HCT116 (cell line): Measurements from ENCODE around the gene TDRD12. TPM values are rescaled to one million over a fixed set of nuclear protein-coding genes. Genes with fewer than 3 reads are reported as not detected.

ENCODE experiments used
- ATAC-seq: fragments of 200-7000 bp; cut with Tn5 transposase; 2 replicates; pipeline ENCODE4 v1.9.1; 2020; ENCODE audit warnings: mild to moderate bottlenecking, moderate library complexity
- BruUV-seq: library from RNA; stranded (reverse); fragments of 400-500 nt; replicated peaks from 2 replicates; lab custom pipeline; 2021; lab: Mats Ljungman, UMichigan
- CTCF ChIA-PET: fragments of 300-600 bp; sonication (Branson Sonifier 250); formaldehyde crosslinking; loops from one replicate; lab custom pipeline; 2021; ENCODE audit warnings: antibody characterized with exemption; lab: Charles Lee
- POLR2A ChIA-PET: fragments of 300-600, 350-600 bp; sonication (Branson Sonifier 250); formaldehyde crosslinking; loops from one replicate; lab custom pipeline; 2021; ENCODE audit warnings: antibody characterized with exemption; lab: Charles Lee
- RAD21 ChIA-PET, 2 experiments: fragments of 300-600 bp; sonication (Branson Sonifier 250); formaldehyde crosslinking; loops; one replicate each; lab custom pipeline; 2023; ENCODE audit warnings: low total read pairs in 2 of 2; ENCODE audit not compliant: uncharacterized antibody in 2 of 2, unreplicated experiment in 2 of 2, low non-redundant PET in 1 of 2; lab: Charles Lee
- DNase-seq: peaks from one replicate; pipeline ENCODE4 v3.0.0-alpha.2; 2010; ENCODE audit warnings: low read depth, low spot score
- H2AFZ ChIP-seq: fragments of 200-600 bp; shearing (Covaris generic), sonication (generic); 2 replicates; pipeline ENCODE4 v1.6.1; 2017; ENCODE audit warnings: low read depth, mixed run types, mixed read lengths, antibody characterized with exemption, low read length; ENCODE audit not compliant: poor library complexity, severe bottlenecking
- H3K27ac ChIP-seq: 2 replicates; pipeline ENCODE4 v1.5.1; 2012; ENCODE audit warnings: low read depth, low read length
- H3K27me3 ChIP-seq: fragments of 200-600 bp; sonication (generic); 2 replicates; pipeline ENCODE4 v1.6.1; 2016; ENCODE audit warnings: mixed run types, low read length, mixed read lengths; ENCODE audit not compliant: insufficient read depth
- H3K36me3 ChIP-seq, 2 experiments: fragments of 200-500 bp in 1 of 2; fragments of 200-600 bp in 1 of 2; sonication (Bioruptor generic) in 1 of 2; sonication (generic) in 1 of 2; 2 replicates each; pipeline versions ENCODE4 v1.5.1 to v1.6.1; 2014 to 2016; ENCODE audit warnings: low read length in 2 of 2, inconsistent platforms in 1 of 2, mixed read lengths in 1 of 2, mixed run types in 1 of 2; ENCODE audit not compliant: insufficient read depth in 2 of 2, control insufficient read depth in 1 of 2
- H3K4me1 ChIP-seq, 2 experiments: fragments of 200-600 bp in 1 of 2; sonication (generic) in 1 of 2; 2 replicates each; pipeline versions ENCODE4 v1.5.1 to v1.6.1; 2012 to 2017; ENCODE audit warnings: low read length in 2 of 2, inconsistent platforms in 1 of 2, mild to moderate bottlenecking in 1 of 2, mixed read lengths in 1 of 2, mixed run types in 1 of 2, moderate library complexity in 1 of 2; ENCODE audit not compliant: insufficient read depth in 2 of 2, control insufficient read depth in 1 of 2
- H3K4me2 ChIP-seq: fragments of 200-600 bp; sonication (generic); 2 replicates; pipeline ENCODE4 v1.6.1; 2017; ENCODE audit warnings: mixed run types, low read length, mixed read lengths
- H3K4me3 ChIP-seq, 2 experiments: fragments of 200-600 bp in 1 of 2; sonication (generic) in 1 of 2; replicated peaks in 1 of 2; 2 replicates each; pipeline ENCODE4 v1.5.1; 2011 to 2016; ENCODE audit warnings: low read length in 2 of 2, control low read depth in 1 of 2, low read depth in 1 of 2, mild to moderate bottlenecking in 1 of 2, mixed read lengths in 1 of 2, mixed run types in 1 of 2
- H3K79me2 ChIP-seq: fragments of 200-600 bp; sonication (generic); 2 replicates; pipeline ENCODE4 v1.6.1; 2017; ENCODE audit warnings: mild to moderate bottlenecking, mixed run types, low read length, moderate library complexity, mixed read lengths; ENCODE audit not compliant: insufficient read depth
- H3K9ac ChIP-seq: fragments of 200-600 bp; sonication (generic); 2 replicates; pipeline ENCODE4 v1.6.1; 2016; ENCODE audit warnings: low read length, mixed read lengths
- H3K9me2 ChIP-seq: fragments of 200-600 bp; sonication (generic), shearing (Covaris generic); 2 replicates; pipeline ENCODE4 v1.6.1; 2017; ENCODE audit warnings: mixed run types, mild to moderate bottlenecking, moderate library complexity; ENCODE audit not compliant: insufficient read depth
- H3K9me3 ChIP-seq, 2 experiments: fragments of 200-500 bp in 1 of 2; fragments of 200-600 bp in 1 of 2; sonication (Bioruptor generic) in 1 of 2; sonication (generic) in 1 of 2; 2 replicates each; pipeline ENCODE4 v1.6.1; 2014 to 2017; ENCODE audit warnings: low read length in 2 of 2, mixed read lengths in 2 of 2, inconsistent platforms in 1 of 2, low read depth in 1 of 2, mild to moderate bottlenecking in 1 of 2, mixed run types in 1 of 2, moderate library complexity in 1 of 2; ENCODE audit not compliant: control insufficient read depth in 1 of 2, insufficient read depth in 1 of 2
- H4K20me1 ChIP-seq: fragments of 200-600 bp; sonication (generic), shearing (Covaris generic); 2 replicates; pipeline ENCODE4 v1.6.1; 2017; ENCODE audit warnings: mixed run types, mild to moderate bottlenecking, moderate library complexity; ENCODE audit not compliant: insufficient read depth
- CBX3 ChIP-seq: IDR thresholded peaks from 2 replicates; pipeline ENCODE4 v1.6.1; 2012; ENCODE audit warnings: low read depth
- EGR1 ChIP-seq: IDR thresholded peaks from 2 replicates; pipeline ENCODE4 v1.6.1; 2012; ENCODE audit warnings: low read depth
- ELF1 ChIP-seq: IDR thresholded peaks from 2 replicates; pipeline ENCODE4 v1.6.1; 2012; ENCODE audit warnings: low read depth, borderline replicate concordance
- EZH2phosphoT487 ChIP-seq: fragments of 200-600 bp; IDR thresholded peaks from 2 replicates; pipeline ENCODE4 v1.6.1; 2018; ENCODE audit warnings: antibody characterized with exemption, borderline replicate concordance
- FOSL1 ChIP-seq: IDR thresholded peaks from 2 replicates; pipeline ENCODE4 v1.6.1; 2012; ENCODE audit warnings: low read depth
- JUND ChIP-seq: IDR thresholded peaks from 2 replicates; pipeline ENCODE4 v1.6.1; 2012
- POLR2A ChIP-seq: IDR thresholded peaks from 2 replicates; pipeline ENCODE4 v1.7.0; 2011; ENCODE audit warnings: borderline replicate concordance; ENCODE audit not compliant: insufficient read depth, insufficient read length; ENCODE audit errors: extremely low read depth
- POLR2AphosphoS5 ChIP-seq: IDR thresholded peaks from 2 replicates; pipeline ENCODE4 v1.6.1; 2011; ENCODE audit warnings: mild to moderate bottlenecking, low read depth, low read length, moderate library complexity
- RAD21 ChIP-seq: IDR thresholded peaks from 2 replicates; pipeline ENCODE4 v1.6.1; 2012; ENCODE audit warnings: low read depth, mild to moderate bottlenecking
- SIN3A ChIP-seq: IDR thresholded peaks from 2 replicates; pipeline ENCODE4 v1.6.1; 2012; ENCODE audit warnings: low read depth
- SP1 ChIP-seq: IDR thresholded peaks from 2 replicates; pipeline ENCODE4 v1.6.1; 2012; ENCODE audit warnings: low read depth
- SRF ChIP-seq: IDR thresholded peaks from 2 replicates; pipeline ENCODE4 v1.6.1; 2012; ENCODE audit warnings: low read depth
- TCF7L2 ChIP-seq: IDR thresholded peaks from 2 replicates; pipeline ENCODE4 v1.7.0; 2011; ENCODE audit warnings: borderline replicate concordance, inconsistent platforms; ENCODE audit not compliant: insufficient read depth, insufficient read length; ENCODE audit errors: extremely low read depth
- YY1 ChIP-seq: IDR thresholded peaks from 2 replicates; pipeline ENCODE4 v1.6.1; 2011; ENCODE audit warnings: low read length, low read depth, moderate library complexity, mild to moderate bottlenecking; ENCODE audit not compliant: insufficient replicate concordance; ENCODE audit errors: extremely low read depth
- ZFX ChIP-seq: fragments of 450-650 bp; IDR thresholded peaks from 2 replicates; pipeline ENCODE4 v1.6.1; 2017
- ZNF274 ChIP-seq: fragments of 200-500 bp; sonication (Bioruptor generic); IDR thresholded peaks from 2 replicates; pipeline ENCODE4 v1.6.1; 2014; ENCODE audit warnings: mild to moderate bottlenecking, low read depth, low read length, inconsistent platforms
- intact Hi-C: fragments of 100-400 bp; cut with micrococcal nuclease; formaldehyde crosslinking; loops from 2 replicates; pipeline ENCODE4 v1.10.0; 2022
- total RNA-seq: library from RNA; stranded (reverse); gene quantifications from one replicate; pipeline ENCODE4 v1.2.1, GENCODE V29; 2021; ENCODE audit not compliant: unreplicated experiment
- TF ChIP-seq, protein P1 (sequence below): IDR thresholded peaks from 2 replicates; pipeline ENCODE4 v1.6.1; 2012
- TF ChIP-seq, protein P2 (sequence below): IDR thresholded peaks from 2 replicates; pipeline ENCODE4 v1.6.1; 2012; ENCODE audit warnings: low read depth
- TF ChIP-seq, protein P3 (sequence below): IDR thresholded peaks from 2 replicates; pipeline ENCODE4 v1.6.1; 2012
- TF ChIP-seq, protein P4 (sequence below), 3 experiments: fragments of 200-600 bp in 1 of 3; sonication (generic) in 1 of 3; IDR thresholded peaks in 2 of 3; conservative IDR thresholded peaks in 1 of 3; 2 replicates each; pipeline ENCODE4 v1.5.1; 2012 to 2017; ENCODE audit warnings: low read depth in 2 of 3, low read length in 2 of 3, antibody characterized with exemption in 1 of 3, borderline replicate concordance in 1 of 3, control low read depth in 1 of 3, mild to moderate bottlenecking in 1 of 3, mixed read lengths in 1 of 3, mixed run types in 1 of 3, moderate library complexity in 1 of 3; ENCODE audit not compliant: insufficient read depth in 1 of 3

TDRD12 gene
- total RNA-seq, 1 experiment from 2014 or later: 0.30 TPM

DNA sequence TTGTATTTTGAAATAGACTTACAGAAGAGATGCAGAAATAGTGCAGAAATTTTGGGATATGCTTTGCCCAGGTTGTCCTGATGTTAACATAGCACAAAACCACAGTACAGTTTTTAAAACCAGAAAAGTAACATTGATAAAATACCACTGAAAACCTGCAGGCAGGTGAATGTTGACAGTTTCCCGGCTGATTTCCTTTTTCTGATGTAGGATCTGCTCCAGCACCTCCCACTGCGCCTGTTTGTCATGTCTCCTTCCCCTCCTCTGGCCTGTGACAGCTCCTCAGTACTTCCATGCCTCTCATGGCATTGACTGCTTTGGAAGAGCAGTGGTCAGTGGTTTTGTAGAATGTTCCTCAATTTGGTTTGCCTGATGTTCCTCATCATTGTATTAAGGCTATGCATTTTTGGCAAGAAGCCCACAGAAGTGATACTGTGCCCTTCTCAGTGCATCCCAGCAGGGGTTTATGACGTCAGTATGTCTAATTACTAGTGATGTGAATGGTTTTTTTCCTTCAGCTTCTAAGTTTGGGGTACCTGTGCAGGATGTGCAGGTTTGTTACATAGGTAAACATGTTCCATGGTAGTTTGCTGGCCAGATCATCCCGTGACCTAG lies 31.0 kb downstream of the TDRD12 start:
- no peak for ATAC-seq
- no peak overlapping the region for H3K4me2 ChIP-seq
- no peak overlapping the region for H3K9ac ChIP-seq
- no peaks in the 10 kb centered on the region for H3K9me3 ChIP-seq
- no peaks in the 10 kb centered on the region for H3K27me3 ChIP-seq
- ChIA-PET POLR2A (interaction anchor here (0.6 kb wide), 1 partner anchor 15 kb away, joined by 3 read pairs; no protein-coding TSS in a partner anchor), RAD21 (no interaction called here), CTCF (no interaction called here)
- no TSS peak for BruUV-seq
- no peak for TF ChIP-seq FOSL1
- TF ChIP-seq ZNF274: no peak
- TF ChIP-seq, protein P1, sequence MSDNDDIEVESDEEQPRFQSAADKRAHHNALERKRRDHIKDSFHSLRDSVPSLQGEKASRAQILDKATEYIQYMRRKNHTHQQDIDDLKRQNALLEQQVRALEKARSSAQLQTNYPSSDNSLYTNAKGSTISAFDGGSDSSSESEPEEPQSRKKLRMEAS: no peak
- no peak for TF ChIP-seq POLR2A
- TF ChIP-seq CBX3: no peak
- TF ChIP-seq RAD21: no peak
- TF ChIP-seq SIN3A: no peak
- no peak for TF ChIP-seq SP1
- TF ChIP-seq, protein P2, sequence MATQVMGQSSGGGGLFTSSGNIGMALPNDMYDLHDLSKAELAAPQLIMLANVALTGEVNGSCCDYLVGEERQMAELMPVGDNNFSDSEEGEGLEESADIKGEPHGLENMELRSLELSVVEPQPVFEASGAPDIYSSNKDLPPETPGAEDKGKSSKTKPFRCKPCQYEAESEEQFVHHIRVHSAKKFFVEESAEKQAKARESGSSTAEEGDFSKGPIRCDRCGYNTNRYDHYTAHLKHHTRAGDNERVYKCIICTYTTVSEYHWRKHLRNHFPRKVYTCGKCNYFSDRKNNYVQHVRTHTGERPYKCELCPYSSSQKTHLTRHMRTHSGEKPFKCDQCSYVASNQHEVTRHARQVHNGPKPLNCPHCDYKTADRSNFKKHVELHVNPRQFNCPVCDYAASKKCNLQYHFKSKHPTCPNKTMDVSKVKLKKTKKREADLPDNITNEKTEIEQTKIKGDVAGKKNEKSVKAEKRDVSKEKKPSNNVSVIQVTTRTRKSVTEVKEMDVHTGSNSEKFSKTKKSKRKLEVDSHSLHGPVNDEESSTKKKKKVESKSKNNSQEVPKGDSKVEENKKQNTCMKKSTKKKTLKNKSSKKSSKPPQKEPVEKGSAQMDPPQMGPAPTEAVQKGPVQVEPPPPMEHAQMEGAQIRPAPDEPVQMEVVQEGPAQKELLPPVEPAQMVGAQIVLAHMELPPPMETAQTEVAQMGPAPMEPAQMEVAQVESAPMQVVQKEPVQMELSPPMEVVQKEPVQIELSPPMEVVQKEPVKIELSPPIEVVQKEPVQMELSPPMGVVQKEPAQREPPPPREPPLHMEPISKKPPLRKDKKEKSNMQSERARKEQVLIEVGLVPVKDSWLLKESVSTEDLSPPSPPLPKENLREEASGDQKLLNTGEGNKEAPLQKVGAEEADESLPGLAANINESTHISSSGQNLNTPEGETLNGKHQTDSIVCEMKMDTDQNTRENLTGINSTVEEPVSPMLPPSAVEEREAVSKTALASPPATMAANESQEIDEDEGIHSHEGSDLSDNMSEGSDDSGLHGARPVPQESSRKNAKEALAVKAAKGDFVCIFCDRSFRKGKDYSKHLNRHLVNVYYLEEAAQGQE: no peak
- no peak for TF ChIP-seq EZH2phosphoT487
- TF ChIP-seq TCF7L2: no peak
- TF ChIP-seq, protein P3, sequence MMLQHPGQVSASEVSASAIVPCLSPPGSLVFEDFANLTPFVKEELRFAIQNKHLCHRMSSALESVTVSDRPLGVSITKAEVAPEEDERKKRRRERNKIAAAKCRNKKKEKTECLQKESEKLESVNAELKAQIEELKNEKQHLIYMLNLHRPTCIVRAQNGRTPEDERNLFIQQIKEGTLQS: no peak
- TF ChIP-seq, protein P4, sequence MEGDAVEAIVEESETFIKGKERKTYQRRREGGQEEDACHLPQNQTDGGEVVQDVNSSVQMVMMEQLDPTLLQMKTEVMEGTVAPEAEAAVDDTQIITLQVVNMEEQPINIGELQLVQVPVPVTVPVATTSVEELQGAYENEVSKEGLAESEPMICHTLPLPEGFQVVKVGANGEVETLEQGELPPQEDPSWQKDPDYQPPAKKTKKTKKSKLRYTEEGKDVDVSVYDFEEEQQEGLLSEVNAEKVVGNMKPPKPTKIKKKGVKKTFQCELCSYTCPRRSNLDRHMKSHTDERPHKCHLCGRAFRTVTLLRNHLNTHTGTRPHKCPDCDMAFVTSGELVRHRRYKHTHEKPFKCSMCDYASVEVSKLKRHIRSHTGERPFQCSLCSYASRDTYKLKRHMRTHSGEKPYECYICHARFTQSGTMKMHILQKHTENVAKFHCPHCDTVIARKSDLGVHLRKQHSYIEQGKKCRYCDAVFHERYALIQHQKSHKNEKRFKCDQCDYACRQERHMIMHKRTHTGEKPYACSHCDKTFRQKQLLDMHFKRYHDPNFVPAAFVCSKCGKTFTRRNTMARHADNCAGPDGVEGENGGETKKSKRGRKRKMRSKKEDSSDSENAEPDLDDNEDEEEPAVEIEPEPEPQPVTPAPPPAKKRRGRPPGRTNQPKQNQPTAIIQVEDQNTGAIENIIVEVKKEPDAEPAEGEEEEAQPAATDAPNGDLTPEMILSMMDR (IDR thresholded peaks at IDR 0.05 in 2 of 3, conservative IDR thresholded peaks at IDR 0.05 in 1 of 3; ENCODE audit: borderline replicate concordance in 1 of 3, insufficient read depth in 1 of 3, low read depth in 2 of 3, low read length in 2 of 3): no peak
- TF ChIP-seq ZFX: no peak
- no peak for TF ChIP-seq EGR1
- no peak for TF ChIP-seq SRF
- no peak for TF ChIP-seq ELF1
- no peak for TF ChIP-seq POLR2AphosphoS5
- no peak for TF ChIP-seq YY1
- TF ChIP-seq JUND: no peak
- no peaks in the 10 kb centered on the region for H4K20me1 ChIP-seq
- no peak overlapping the region for H2AFZ ChIP-seq
- H3K4me1 ChIP-seq: peaks cover 0 to 5% of the 10 kb centered on the region in 2 experiments; a peak in 2 of 4 replicates
- no peaks in the 10 kb centered on the region for H3K36me3 ChIP-seq
- no peak for DNase-seq
- no peaks in the 10 kb centered on the region for H3K79me2 ChIP-seq
- intact Hi-C loops: no loop called here
- no peaks in the 10 kb centered on the region for H3K9me2 ChIP-seq
- H3K4me3 ChIP-seq: no peak overlapping the region
- no peak overlapping the region for H3K27ac ChIP-seq
